Midbrain (tissue), 1 donor: ENCODE results near the gene GPBAR1.

ENCODE experiments used
- DNase-seq: peaks from one replicate; lab custom pipeline; 2025; lab: John Stamatoyannopoulos, UW

Gene GPBAR1, protein sequence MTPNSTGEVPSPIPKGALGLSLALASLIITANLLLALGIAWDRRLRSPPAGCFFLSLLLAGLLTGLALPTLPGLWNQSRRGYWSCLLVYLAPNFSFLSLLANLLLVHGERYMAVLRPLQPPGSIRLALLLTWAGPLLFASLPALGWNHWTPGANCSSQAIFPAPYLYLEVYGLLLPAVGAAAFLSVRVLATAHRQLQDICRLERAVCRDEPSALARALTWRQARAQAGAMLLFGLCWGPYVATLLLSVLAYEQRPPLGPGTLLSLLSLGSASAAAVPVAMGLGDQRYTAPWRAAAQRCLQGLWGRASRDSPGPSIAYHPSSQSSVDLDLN

GRCh38 chr2:218260742-218261422, at the start of gene GPBAR1:
TSS of gene GPBAR1 (plus strand) at chr2:218261015. CDS start at chr2:218262725, 1,710 bp downstream.
- no peak for DNase-seq

DNA sequence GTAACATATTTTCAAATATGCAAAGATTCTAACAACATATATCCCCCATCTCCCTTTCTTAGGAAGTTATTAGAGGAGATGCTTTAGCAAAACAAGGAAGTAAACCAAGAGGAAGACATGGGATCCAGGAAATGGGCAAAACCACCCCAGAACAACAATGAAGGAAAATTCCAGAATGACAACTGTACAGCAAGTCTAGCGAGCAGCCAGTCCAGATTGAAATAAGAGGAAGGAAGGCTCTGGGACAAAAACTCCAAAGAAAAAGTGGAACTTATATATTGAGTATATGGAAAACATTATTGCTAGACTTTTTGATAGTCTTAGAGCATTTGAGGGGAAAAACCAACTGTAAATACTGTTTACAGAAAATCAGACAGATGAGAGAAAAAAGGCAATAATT, 46.7 kb upstream of the GPBAR1 start:
- no peak for DNase-seq

DNA sequence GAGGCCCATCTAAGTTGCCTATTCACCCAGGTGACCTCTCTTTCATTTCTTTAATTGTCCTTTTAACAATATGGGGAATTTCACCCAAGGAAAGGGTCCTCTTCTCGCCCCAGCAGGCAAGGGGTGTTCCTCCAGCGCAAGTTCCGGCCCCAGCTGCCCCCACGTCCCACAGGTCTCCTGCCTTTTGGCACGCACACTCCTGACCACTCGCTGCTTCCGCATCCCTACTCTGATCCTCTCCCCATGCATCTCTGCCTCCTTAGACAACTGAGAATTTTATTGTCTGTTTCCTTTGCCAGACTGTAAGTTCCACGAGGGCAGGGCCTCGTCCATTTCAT, 44.5 kb upstream of the GPBAR1 start:
- no peak for DNase-seq

GRCh38 chr2:218216674-218217359, 44.0 kb upstream of the GPBAR1 start, which contains the start of gene ARPC2:
TSS of gene ARPC2 (plus strand) at chr2:218217189. CDS start at chr2:218217471, 282 bp downstream.
- peak; percentile 95 for DNase-seq

DNA sequence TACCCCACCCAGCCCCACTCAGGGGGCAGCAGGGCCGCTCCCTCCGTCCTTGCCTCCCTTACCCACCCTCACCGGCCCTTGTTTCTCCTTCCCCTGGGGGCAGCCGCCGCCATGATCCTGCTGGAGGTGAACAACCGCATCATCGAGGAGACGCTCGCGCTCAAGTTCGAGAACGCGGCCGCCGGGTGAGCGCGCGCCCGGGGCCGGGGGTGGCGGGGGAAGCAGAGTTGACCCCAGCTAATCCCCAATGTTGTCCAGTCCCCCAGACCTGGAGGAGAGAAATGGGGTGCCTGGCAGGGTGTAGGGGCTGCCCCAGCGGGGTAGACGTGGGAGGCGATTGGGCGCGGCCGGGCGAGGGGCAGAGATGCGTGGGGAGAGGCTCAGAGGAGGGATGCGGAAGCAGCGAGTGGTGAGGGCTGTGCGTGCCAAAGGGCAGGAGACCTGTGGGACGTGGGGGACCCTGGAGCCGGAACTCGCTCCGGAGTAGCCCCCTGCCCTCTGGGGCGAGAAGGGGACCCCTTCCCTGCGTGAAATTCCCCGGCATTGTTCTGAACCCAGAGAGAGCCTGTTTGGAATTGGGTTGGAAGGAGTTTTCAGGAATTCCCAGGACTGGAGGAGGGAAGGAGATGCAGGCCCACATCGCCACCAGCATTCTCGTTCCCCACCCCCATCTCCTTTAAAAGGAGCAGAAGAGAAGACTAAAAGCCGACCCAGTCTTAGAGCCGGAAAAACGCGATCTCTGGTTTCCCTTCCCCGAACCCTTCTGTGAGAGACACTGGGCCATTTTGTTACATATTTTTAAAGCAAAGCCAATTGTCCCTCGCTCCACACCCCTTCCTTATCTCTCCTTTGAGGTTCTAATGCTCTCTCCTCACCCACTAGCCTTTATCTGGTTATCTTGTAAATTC, 43.2 kb upstream of the GPBAR1 start:
- DNase-seq = peak; percentile 35

DNA sequence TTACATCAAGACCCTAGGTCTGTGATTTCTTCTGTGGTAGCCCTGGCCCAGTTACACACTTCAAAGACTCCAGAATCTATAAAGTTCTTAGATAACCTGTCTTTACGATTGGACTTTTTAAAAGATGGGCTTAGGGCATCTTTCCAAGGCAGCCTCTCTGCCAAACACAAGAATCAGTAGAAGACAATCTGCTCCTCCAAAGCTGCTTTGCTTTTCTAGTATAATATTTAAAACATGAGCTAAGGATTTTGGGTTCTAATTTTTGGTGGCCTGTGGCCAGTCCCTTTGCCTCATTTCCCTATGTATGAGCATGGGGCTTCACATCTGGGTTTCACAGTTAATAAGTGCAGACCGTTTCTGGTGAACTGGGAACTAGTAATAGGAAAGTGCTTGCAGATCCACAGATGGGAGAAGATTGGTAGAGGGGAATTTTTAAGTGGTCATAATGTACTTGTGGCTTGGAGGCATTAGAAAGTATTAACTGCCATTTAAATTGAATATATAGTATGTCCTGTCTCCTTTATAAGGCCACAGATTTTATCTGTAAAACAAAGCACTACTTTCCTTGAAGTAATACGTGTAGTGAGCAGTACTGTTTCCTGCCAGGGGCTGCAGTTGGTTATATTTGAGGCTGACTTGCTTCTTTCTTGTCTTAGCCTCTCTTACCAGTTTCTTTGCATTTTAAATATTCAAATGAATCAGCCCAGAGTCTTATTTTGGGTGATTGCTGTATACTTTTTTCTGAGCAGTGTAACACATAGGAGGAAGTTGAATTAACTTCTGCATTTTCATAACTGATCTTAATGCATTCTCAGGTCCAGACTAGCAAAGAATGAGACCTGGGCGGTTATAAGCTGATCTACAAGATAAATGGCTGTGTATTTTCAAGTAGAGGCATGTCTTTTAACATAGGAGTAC, 42.3 kb upstream of the GPBAR1 start:
- peak; percentile 32 for DNase-seq

- DNase-seq = no peak
Observed at GRCh38 chr2:218219934-218220333, 40.9 kb upstream of the GPBAR1 start.

DNA sequence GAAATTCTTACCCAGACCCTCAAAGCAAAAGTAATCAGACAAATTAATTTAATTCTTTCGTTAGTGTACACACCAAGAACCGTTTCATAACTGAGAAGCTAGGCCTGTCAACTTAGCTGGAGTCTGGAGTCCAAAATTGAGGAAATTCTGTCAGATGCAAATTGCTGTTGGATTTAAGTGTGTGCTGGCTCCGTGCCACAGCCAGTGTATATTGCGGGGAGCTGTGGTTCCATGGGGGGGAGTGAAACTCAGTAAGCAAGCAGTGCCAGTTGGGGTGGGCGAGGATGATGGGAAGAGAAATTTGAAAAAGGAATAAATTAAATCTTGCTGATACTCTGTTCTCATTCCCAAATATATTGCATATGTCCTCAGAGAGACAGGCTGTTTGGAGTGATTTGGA, 39.8 kb upstream of the GPBAR1 start:
- no peak for DNase-seq

GRCh38 chr2:218223046-218223445, 37.8 kb upstream of the GPBAR1 start:
- no peak for DNase-seq

GRCh38 chr2:218224186-218224585, 36.6 kb upstream of the GPBAR1 start:
- DNase-seq = no peak

GRCh38 chr2:218226903-218227302, 33.9 kb upstream of the GPBAR1 start:
- DNase-seq = no peak

DNA sequence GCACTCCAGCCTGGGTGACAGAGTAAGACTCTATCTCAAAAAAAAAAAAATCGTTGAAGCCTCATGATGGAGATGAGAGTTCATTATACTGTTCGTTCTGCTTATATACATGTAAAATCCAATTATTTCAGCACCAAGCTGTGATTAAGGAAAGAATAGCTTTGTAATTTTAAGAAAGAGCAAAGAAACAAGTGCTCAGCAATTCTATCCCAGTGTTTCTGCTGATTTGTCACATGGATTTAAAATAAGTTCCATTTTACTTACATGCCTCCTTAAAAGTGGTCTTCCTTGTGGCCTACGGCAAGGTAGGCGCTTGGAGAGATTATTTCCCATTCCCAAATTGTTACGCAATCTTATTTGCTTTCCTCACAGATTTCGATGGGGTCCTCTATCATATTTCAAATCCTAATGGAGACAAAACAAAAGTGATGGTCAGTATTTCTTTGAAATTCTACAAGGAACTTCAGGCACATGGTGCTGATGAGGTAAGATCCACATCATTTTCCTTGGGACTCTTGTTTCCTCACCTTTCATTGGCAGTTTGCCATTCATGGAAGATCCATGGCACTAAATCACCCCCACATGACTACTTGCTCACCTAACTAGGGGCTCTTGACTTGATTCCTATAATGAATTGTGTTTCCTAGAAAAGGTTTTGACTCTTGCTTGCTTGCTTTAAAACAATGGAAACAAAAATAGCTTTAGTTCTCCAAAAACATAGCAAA, 32.3 kb upstream of the GPBAR1 start:
- no peak for DNase-seq

DNA sequence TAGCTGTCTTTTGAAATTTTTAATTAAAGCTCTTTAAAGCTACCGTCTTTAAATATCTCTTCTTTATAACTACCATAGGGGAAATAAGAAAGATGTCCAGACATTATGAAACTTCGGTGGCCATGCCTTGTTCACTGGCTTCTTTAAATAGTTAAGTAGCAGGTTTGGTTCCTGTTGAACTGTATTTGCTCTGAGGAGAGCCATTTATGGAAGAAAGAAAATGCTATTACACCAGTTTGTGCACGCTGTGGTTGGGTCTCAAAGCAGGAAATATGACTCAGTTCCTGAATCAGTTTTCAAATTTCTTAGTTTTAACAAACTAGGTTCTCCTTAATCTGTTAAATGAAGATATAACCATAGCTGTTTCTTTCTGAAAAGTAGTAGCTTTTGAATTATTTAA, 31.6 kb upstream of the GPBAR1 start:
- DNase-seq = no peak

- DNase-seq = no peak
Observed at GRCh38 chr2:218229851-218230250, 31.0 kb upstream of the GPBAR1 start.

DNA sequence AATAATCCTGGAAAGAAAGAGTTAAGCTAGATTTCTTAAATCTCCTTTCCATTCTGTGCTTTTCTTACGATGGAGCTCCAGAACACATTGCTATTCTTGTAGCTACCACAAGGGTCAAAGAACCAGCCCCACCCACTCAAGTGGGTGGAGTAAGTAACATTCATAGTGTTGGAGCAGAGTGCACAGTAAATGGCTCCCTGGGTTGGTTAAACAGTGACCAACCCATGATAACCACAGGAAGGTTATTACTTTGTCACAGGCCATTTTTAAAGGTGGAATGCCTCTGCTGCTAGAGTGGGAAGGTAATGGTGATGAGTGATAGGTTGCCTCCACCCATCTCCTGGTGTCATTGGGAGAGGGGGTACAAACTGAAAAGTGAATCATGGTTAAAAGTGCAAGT, 29.9 kb upstream of the GPBAR1 start:
- DNase-seq = no peak

- no peak for DNase-seq
Observed at GRCh38 chr2:218233543-218233942, 27.3 kb upstream of the GPBAR1 start.

GRCh38 chr2:218234521-218234920, 26.3 kb upstream of the GPBAR1 start:
- no peak for DNase-seq

- DNase-seq = no peak
Observed at GRCh38 chr2:218235017-218235416, 25.8 kb upstream of the GPBAR1 start.

DNA sequence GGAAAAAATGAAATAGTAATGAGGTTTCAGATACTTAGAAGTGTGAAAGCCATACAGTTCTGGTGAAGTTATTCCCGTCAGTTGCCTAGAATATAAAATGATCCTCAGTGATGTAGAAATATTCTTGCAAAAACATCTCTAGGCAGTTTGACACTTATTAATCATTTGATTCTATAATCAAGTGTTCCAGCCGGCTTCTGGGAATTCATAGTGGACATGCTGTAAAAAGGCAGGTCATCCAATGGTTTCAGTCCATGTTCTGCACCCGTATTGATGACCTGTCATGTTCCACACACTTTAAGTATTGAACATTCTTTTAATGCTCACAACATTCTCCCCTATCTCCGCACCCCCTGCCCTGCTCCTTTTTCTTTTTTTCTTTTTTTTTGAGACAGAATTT, 24.0 kb upstream of the GPBAR1 start:
- no peak for DNase-seq

DNA sequence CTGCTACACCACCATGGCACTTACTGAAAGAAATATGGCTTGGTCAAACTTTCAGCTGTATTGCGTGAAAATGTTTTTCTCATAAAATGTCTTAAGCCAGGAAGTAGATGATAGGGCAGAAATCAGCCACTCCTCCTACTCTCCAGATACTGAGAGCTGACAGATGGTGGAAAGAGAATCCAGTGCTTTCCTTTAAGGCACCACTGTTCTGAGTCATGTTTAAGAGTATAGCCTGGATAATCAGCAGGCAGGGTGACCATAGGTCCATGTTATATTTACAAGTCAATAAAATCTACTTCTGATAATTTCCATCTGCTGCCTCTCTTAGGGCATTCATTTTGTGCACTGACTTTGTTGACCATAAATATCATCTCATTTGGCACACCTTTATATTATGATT, 21.9 kb upstream of the GPBAR1 start:
- DNase-seq = no peak
